ENCODE measurements around the gene EFCAB9. TPM values are rescaled to one million over a fixed set of nuclear protein-coding genes. Genes with fewer than 3 reads are reported as not detected.

Gene EFCAB9
- total RNA-seq, 4 donors from 2014 or later = not detected

- H3K36me3 ChIP-seq = no peaks in the 10 kb centered on the region
- intact Hi-C loops (cut with DNase I) = no loop called here
- no peaks in the 10 kb centered on the region for H3K9me3 ChIP-seq
- peak overlapping the region in 2 of 4 donors; percentile 26 to 58 for H3K27ac ChIP-seq
- TF ChIP-seq CTCF (IDR thresholded peaks at IDR 0.05) = no peak
- no peak for TF ChIP-seq POLR2A (IDR thresholded peaks at IDR 0.05)
- peaks cover 0 to 81% (median 28%) of the 10 kb centered on the region in 3 donors for H3K4me1 ChIP-seq
- WGBS, 2 donors = 83 to 86% methylated on average over 1 to 7 of the region's 13 CpGs
- no peak overlapping the region for H3K4me3 ChIP-seq
- DNase-seq = no peak
- H3K27me3 ChIP-seq = no peaks in the 10 kb centered on the region
Measured at GRCh38 chr5:172164769-172165212, 29.2 kb upstream of the EFCAB9 start.

GRCh38 chr5:172165465-172165864 is 28.5 kb upstream of the EFCAB9 start:
- DNase-seq = no peak
- Histone ChIP-seq H3K4me3 (no peak overlapping the region), H3K27me3 (no peaks in the 10 kb centered on the region), H3K4me1 (peaks cover 1 to 82% (median 28%) of the 10 kb centered on the region in 3 donors), H3K9me3 (no peaks in the 10 kb centered on the region), H3K27ac (peak overlapping the region in 2 of 4 donors; percentile 26 to 58), H3K36me3 (no peaks in the 10 kb centered on the region)
- no peak for TF ChIP-seq CTCF (IDR thresholded peaks at IDR 0.05)
- TF ChIP-seq POLR2A (IDR thresholded peaks at IDR 0.05) = no peak
- whole genome bisulfite sequencing, 2 donors = 78 to 80% methylated on average over 1 to 3 of the region's 7 CpGs
- intact Hi-C loops (cut with DNase I) = no loop called here

- no peaks in the 10 kb centered on the region for H3K9me3 ChIP-seq
- H3K27ac ChIP-seq = no peak overlapping the region
- H3K36me3 ChIP-seq = no peaks in the 10 kb centered on the region
- no peak overlapping the region for H3K4me3 ChIP-seq
- no peak for DNase-seq
- H3K4me1 ChIP-seq = peaks cover 5 to 83% (median 28%) of the 10 kb centered on the region in 3 donors
- H3K27me3 ChIP-seq = no peaks in the 10 kb centered on the region
- 81 to 92% methylated on average over 11 to 12 of the region's 16 CpGs for WGBS, 2 donors
- intact Hi-C loops (cut with DNase I) = no loop called here
- no peak for TF ChIP-seq CTCF (IDR thresholded peaks at IDR 0.05)
Measured at GRCh38 chr5:172166030-172166826, 27.7 kb upstream of the EFCAB9 start.

- Histone ChIP-seq H3K9me3 (no peaks in the 10 kb centered on the region), H3K36me3 (no peaks in the 10 kb centered on the region), H3K27ac (peak overlapping the region in 2 of 4 donors; percentile 16 to 25), H3K4me3 (no peak overlapping the region), H3K4me1 (peaks cover 5 to 78% (median 28%) of the 10 kb centered on the region in 3 donors), H3K27me3 (no peaks in the 10 kb centered on the region)
- DNase-seq = no peak
- WGBS, 2 donors = 61 to 83% methylated on average over 3 to 4 of the region's 7 CpGs
- intact Hi-C loops (cut with DNase I) = no loop called here
- no peak for TF ChIP-seq CTCF (IDR thresholded peaks at IDR 0.05)
- no peak for TF ChIP-seq POLR2A (IDR thresholded peaks at IDR 0.05)
Measured at GRCh38 chr5:172167895-172168294, 26.1 kb upstream of the EFCAB9 start.

- Histone ChIP-seq H3K27me3 (no peaks in the 10 kb centered on the region), H3K9me3 (no peaks in the 10 kb centered on the region), H3K4me3 (no peak overlapping the region), H3K27ac (peak overlapping the region in 1 of 4 donors; percentile 16), H3K4me1 (peaks cover 5 to 78% (median 29%) of the 10 kb centered on the region in 3 donors), H3K36me3 (no peaks in the 10 kb centered on the region)
- TF ChIP-seq POLR2A (IDR thresholded peaks at IDR 0.05) (no peak), CTCF (IDR thresholded peaks at IDR 0.05) (no peak)
- 60% methylated on average over 1 of the region's 8 CpGs; no CpG with 5 or more reads in 1 of the 2 donors for WGBS, 2 donors
- DNase-seq = no peak
- intact Hi-C loops (cut with DNase I) = no loop called here
Measured at GRCh38 chr5:172168311-172168710, 25.7 kb upstream of the EFCAB9 start.
